Activated T-helper 2 cell treated with anti-CD3 and anti-CD28 coated beads, Interferon-gamma antibody, Interleukin-2, Interleukin-4, amounts not matched to agents 10 μg/mL and 5 μg/mL and 100 μg/mL, durations not matched to agents 14 hours and 24 hours and 36 hours (primary cell): ENCODE results near the gene HIRIP3. TPM values are rescaled to one million over a fixed set of nuclear protein-coding genes. Genes with fewer than 3 reads are reported as not detected.
A peak's percentile ranks its signal among the peaks of the same experiment; 100 is the strongest.
"Not testable (repeated sequence)": the region's sequence is repeated elsewhere in the genome, so short reads cannot be mapped to it uniquely, and the experiment has no call there.

Source experiments
- DNase-seq: peaks from one replicate; pipeline ENCODE4 v3.0.0; 2021; ENCODE audit warnings: low spot score
- H3K27ac Mint-ChIP-seq: one replicate; pipeline ENCODE4 v1.8.0; 2021; ENCODE audit warnings: mixed read lengths
- H3K27me3 Mint-ChIP-seq: one replicate; pipeline ENCODE4 v1.8.0; 2021; ENCODE audit warnings: low read depth, mixed read lengths
- H3K36me3 Mint-ChIP-seq: one replicate; pipeline ENCODE4 v1.8.0; 2021; ENCODE audit warnings: low read depth, mixed read lengths
- H3K4me1 Mint-ChIP-seq: one replicate; pipeline ENCODE4 v1.8.0; 2021; ENCODE audit warnings: low read depth, mixed read lengths
- H3K4me3 Mint-ChIP-seq: one replicate; pipeline ENCODE4 v1.8.0; 2021; ENCODE audit warnings: low read depth, mild to moderate bottlenecking, moderate library complexity, mixed read lengths
- H3K9me3 Mint-ChIP-seq: one replicate; pipeline ENCODE4 v1.8.0; 2021; ENCODE audit warnings: mixed read lengths
- intact Hi-C: fragments of 100-400 bp; cut with micrococcal nuclease; formaldehyde crosslinking; loops from one replicate; pipeline ENCODE4 v1.15.1; 2023
- total RNA-seq: library from RNA; stranded (reverse); gene quantifications from 2 replicates; pipeline ENCODE4 v1.2.3, GENCODE V29; 2022

The HIRIP3 gene
- total RNA-seq, result 40.3 and 40.7 TPM in 2 replicates

GRCh38 chr16:29995324-29995910 is at the start of gene HIRIP3:
Gene HIRIP3, minus strand, starts transcription at chr16:29995617. Its CDS starts 12 bp downstream, at chr16:29995605.
- Mint-ChIP-seq H3K4me1 (peaks cover 22% of the 10 kb centered on the region), H3K27ac (peak within 1 kb of the TSS; percentile 96), H3K9me3 (no peaks in the 10 kb centered on the region), H3K36me3 (peaks cover 69% of the 10 kb centered on the region), H3K27me3 (no peaks in the 10 kb centered on the region), H3K4me3 (peak within 1 kb of the TSS; percentile 98)
- intact Hi-C loops, result loop anchor here (10.0 kb wide), 1 partner anchor 131 kb away; the partner anchor contains the start of gene CDIPT
- DNase-seq, result peak; percentile 86

DNA sequence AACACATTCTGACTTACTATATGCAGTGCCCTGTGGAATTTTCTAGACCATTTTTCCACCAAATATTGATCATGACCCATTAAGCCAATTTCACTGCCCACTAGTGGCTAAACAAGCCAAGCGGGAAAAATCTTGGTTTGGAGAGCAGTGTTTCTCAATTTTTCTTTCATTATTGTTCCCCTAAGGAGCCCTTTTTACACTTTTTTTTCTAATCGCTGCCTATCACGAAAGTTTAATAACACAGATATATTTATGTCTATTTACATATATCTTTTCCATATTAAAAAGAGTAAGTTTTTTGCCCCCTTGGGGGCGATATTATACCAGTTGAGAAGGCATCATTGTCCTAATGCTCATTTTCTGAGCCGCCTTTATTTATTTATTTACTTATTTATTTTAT is 46.4 kb upstream of the HIRIP3 start:
- DNase-seq, result no peak
- Mint-ChIP-seq H3K27me3 (peaks cover 8% of the 10 kb centered on the region), H3K4me1 (peaks cover 3% of the 10 kb centered on the region), H3K9me3 (no peaks in the 10 kb centered on the region), H3K27ac (no peak overlapping the region), H3K4me3 (no peak overlapping the region), H3K36me3 (no peaks in the 10 kb centered on the region)
- intact Hi-C loops, result no loop called here

DNA sequence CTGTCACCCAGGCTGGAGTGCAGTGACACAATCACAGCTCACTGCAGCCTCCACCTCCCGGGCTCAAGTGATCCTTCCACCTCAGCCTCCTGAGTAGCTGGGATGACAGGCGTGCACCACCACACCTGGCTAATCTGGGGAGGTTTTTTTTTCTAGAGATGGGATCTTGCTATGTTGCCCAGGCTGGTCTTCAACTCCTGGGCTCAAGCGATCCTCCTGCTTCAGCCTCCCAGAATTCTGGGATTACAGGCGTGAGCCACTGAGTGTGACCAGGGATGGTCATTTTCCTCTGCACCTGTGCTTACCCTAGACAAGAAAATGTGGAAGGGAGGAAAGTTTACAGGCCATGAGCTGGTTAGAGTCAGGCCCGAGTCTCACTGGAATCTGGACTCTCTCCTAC is 45.3 kb upstream of the HIRIP3 start:
- DNase-seq, H3K4me1 Mint-ChIP-seq, H3K27ac Mint-ChIP-seq, H3K9me3 Mint-ChIP-seq, intact Hi-C loops, H3K4me3 Mint-ChIP-seq, H3K36me3 Mint-ChIP-seq: not testable (repeated sequence)
- peaks cover 11% of the 10 kb centered on the region for H3K27me3 Mint-ChIP-seq

DNA sequence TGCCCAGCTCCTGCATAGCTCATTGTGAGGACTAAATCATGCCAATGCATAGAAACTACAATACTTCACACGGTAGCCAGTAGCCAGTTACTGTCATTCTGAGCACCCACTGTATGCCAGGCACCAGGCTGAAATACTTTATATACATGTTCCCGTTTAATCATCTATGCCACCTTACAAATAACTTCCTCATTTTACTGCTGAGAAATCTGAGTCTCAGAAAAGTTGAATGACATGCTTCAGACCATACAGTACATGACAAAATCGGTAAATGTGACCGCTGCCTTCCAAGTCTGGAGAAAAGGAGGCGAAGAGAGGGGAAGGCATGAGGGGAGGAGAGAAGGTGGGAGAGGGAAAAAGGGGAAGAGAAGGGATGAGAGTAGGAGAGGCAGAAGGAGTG is 44.8 kb upstream of the HIRIP3 start:
- Mint-ChIP-seq H3K36me3 (no peaks in the 10 kb centered on the region), H3K4me1 (peaks cover 4% of the 10 kb centered on the region), H3K27ac (peak overlapping the region; percentile 35), H3K9me3 (no peaks in the 10 kb centered on the region), H3K27me3 (peaks cover 13% of the 10 kb centered on the region), H3K4me3 (no peak overlapping the region)
- no peak for DNase-seq
- intact Hi-C loops, result no loop called here

GRCh38 chr16:30033270-30033669 is 37.9 kb upstream of the HIRIP3 start:
- H3K27me3 Mint-ChIP-seq, result peaks cover 42% of the 10 kb centered on the region
- intact Hi-C loops, result no loop called here
- H3K27ac Mint-ChIP-seq, result no peak overlapping the region

GRCh38 chr16:30032083-30032819 is 36.8 kb upstream of the HIRIP3 start:
- DNase-seq, result peak; percentile 57
- Mint-ChIP-seq H3K4me3 (peak overlapping the region; percentile 27), H3K9me3 (no peaks in the 10 kb centered on the region), H3K27ac (no peak overlapping the region), H3K4me1 (peaks cover 12% of the 10 kb centered on the region), H3K27me3 (peaks cover 48% of the 10 kb centered on the region), H3K36me3 (no peaks in the 10 kb centered on the region)
- intact Hi-C loops, result loop anchor here (1.0 kb wide), 1 partner anchor 331 kb away; no protein-coding TSS in a partner anchor

More at GRCh38 chr16:30033270-30033669, 37.9 kb upstream of the HIRIP3 start:
- no peaks in the 10 kb centered on the region for H3K36me3 Mint-ChIP-seq
- peaks cover 12% of the 10 kb centered on the region for H3K4me1 Mint-ChIP-seq
- no peak for DNase-seq
- H3K4me3 Mint-ChIP-seq, result no peak overlapping the region
- no peaks in the 10 kb centered on the region for H3K9me3 Mint-ChIP-seq

- intact Hi-C loops, result no loop called here
- Mint-ChIP-seq H3K4me3 (no peak overlapping the region), H3K27ac (no peak overlapping the region), H3K27me3 (peaks cover 54% of the 10 kb centered on the region), H3K36me3 (no peaks in the 10 kb centered on the region), H3K9me3 (no peaks in the 10 kb centered on the region), H3K4me1 (peaks cover 12% of the 10 kb centered on the region)
- DNase-seq, result no peak
Observed at GRCh38 chr16:30031477-30031918, 36.1 kb upstream of the HIRIP3 start.

DNA sequence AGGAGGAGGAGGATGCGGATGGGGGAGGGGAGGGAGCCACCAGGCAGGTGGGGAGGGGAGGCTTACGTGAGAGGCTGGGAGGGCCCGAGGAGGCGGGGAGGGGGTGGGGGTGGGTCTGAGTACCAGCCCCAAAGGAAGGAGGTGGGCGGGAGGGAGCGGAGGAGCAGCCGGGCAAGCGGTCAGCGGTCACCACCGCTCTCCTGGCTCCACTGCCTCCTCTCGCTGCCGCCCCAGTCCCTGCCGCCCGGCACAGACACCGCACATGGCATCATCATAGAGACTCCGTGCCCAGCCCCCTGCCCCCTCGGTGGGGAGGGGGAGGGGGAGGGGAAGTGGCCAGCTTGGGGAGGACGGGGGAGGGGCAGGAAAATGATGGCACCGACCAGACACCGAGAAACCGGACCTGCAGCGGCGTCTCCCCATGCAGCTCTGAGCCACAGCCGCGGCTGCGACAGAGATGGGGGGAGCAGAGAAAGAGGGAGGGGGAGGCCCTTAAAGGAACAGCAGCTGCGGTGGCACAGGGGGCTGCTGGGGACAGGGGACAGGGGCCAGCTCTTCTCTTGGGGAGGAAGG is 35.5 kb upstream of the HIRIP3 start, which contains the start of gene TLCD3B:
Gene TLCD3B (minus strand): TSS at position 431 of the 573 bp plus-strand sequence. CDS start 744 bp downstream, outside the sequence.
- H3K27ac Mint-ChIP-seq, result no peak within 1 kb of the TSS
- intact Hi-C loops, result no loop called here
- no peak for DNase-seq
- H3K27me3 Mint-ChIP-seq, result peaks cover 53% of the 10 kb centered on the region
- no peaks in the 10 kb centered on the region for H3K36me3 Mint-ChIP-seq
- no peaks in the 10 kb centered on the region for H3K9me3 Mint-ChIP-seq
- peak within 1 kb of the TSS; percentile 27 for H3K4me3 Mint-ChIP-seq
- peaks cover 12% of the 10 kb centered on the region for H3K4me1 Mint-ChIP-seq

- intact Hi-C loops, result no loop called here
- Mint-ChIP-seq H3K27ac (no peak overlapping the region), H3K4me3 (no peak overlapping the region), H3K36me3 (no peaks in the 10 kb centered on the region), H3K9me3 (no peaks in the 10 kb centered on the region), H3K27me3 (peaks cover 49% of the 10 kb centered on the region), H3K4me1 (peaks cover 8% of the 10 kb centered on the region)
- no peak for DNase-seq
Observed at GRCh38 chr16:30030011-30030685, 34.7 kb upstream of the HIRIP3 start.

DNA sequence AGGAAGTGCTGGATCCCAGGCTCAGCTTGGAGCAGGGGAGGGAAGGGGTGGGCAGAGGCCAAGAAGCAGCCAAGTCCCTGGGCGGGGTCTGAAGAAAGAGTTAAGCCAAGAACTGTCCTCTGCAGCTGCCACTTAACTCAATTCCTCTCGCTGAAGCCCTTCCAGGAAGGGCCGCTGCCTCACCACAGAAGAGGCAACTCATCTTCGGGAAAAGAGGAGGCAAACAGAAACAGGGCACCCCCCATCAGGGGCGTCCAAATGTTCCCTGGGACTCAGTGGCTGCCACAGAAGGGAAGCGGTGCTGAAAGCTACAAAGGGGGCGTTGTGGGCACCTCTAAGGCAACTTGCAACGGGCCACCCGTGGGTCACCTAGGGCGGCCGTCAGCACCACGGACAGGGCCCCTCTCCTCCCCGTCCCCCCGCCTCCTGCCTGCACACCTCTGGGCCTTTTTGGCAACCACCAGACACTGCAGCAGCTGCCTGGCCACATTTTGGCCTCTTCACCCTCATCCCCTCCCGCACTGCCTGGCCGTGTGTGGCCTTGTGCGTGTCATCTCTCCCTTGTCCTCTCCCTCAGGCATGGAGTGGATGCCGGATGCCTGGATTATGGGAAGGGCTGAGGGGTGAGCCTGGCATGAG is 33.1 kb upstream of the HIRIP3 start:
- Mint-ChIP-seq H3K4me1 (peaks cover 4% of the 10 kb centered on the region), H3K4me3 (no peak overlapping the region), H3K27me3 (peaks cover 46% of the 10 kb centered on the region), H3K9me3 (no peaks in the 10 kb centered on the region), H3K36me3 (no peaks in the 10 kb centered on the region), H3K27ac (no peak overlapping the region)
- intact Hi-C loops, result loop anchor here (10.0 kb wide), 1 partner anchor 154 kb away; no protein-coding TSS in a partner anchor
- no peak for DNase-seq

DNA sequence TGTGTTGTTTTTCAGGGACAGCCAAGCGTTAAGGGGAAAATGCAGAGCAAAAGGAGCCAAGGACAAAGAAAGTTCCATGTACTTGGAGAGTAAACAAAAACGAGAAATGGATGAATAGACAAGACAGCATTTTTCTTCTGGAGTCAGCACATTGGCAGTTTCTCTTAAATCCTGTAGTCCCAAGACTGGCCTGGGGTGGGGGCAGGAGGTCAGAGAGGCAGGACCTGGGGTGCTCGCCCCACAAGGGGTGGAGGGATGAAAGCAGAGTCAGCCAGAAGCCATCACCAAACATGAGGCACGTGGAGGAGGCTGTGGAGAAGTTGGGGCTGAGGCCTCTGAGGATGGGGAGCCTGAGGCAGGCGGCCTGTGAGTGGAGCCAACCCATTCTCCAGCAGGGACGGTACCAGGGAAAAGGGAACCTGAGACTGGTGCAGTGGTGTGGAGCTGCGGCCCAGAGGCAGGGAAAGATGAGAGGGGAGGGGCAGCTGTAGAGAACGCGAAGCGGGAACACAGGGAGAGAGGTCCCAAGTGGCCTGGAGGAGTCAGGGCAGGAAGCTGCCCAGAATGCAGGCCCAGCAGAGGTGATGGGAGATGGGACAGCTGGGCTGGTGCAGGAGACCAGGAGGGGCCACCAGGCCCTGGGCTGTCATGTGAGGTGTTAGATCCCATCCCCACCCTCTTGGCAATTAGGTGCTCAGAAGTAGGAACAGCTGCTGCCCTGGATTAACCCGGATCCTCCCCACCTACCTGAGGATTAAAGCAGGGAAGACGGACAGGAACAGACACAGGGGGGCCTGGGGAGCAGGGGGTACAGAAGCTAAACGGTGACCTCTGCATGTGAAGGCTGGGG is 32.4 kb upstream of the HIRIP3 start:
- Mint-ChIP-seq H3K4me1 (peaks cover 4% of the 10 kb centered on the region), H3K4me3 (no peak overlapping the region), H3K27ac (no peak overlapping the region), H3K36me3 (no peaks in the 10 kb centered on the region), H3K9me3 (no peaks in the 10 kb centered on the region), H3K27me3 (peaks cover 46% of the 10 kb centered on the region)
- intact Hi-C loops, result loop anchor here (10.0 kb wide), 1 partner anchor 153 kb away; no protein-coding TSS in a partner anchor
- DNase-seq, result no peak
